Skin of body (tissue), 2 donors: Measurements from ENCODE around the gene ZNF83. TPM values are rescaled to one million over a fixed set of nuclear protein-coding genes. Genes with fewer than 3 reads are reported as not detected.
"Not testable (repeated sequence)": the region's sequence is repeated elsewhere in the genome, so short reads cannot be mapped to it uniquely, and the experiment has no call there.

Experiments used
- DNase-seq: peaks from one replicate; lab custom pipeline; 2025; lab: John Stamatoyannopoulos, UW
- total RNA-seq: library from RNA; depleted of rRNA; stranded (reverse); fragments of >200 nt; gene quantifications from one replicate; pipeline ENCODE4 v1.2.3, GENCODE V29; 2014

The ZNF83 gene
- total RNA-seq, result 78.2 TPM

DNA sequence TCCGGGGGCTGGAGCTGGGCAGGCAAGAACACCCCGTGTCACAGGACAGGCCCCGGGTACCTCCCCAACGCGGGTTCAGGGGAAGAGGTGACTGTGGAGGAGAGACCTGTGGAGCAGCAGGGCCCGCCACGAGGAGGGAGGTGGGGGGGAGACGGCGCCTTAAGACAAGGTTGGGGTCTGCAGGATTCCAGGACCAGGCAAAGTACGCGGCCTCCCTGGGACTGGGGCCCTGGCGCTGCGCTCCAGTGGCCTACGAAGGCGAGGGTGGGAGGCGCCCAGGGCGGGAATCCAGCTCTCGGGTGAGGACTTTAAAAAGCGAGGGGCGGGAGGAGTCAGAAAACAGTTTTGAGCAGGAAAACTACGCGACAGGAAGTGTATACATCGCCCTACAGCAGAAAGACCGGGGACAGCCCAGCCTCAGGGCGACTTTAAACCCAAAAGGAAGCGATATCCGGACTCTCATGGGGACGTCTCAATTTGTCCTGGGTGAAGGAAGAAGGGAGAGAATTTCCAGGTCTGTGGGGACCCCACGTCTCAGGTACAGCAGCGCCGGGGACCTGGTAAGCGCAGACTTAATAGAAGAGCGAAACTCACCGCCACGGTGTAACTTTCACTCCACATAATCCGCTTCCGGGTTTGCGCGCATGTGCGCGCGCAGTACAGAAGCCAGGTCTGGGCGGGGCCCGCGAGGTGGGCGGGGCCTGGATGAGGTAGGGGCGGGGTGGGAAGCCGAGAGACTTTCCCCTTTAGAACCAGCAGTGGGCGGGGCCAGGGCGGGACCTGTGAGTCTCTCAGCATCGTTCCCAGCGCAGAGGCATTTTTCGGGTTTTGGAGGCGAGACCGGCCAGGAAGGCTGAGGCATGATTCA, at the start of gene ZNF83:
Gene ZNF83 (minus strand): TSS at position 638 of the 868 bp plus-strand sequence.
- peak; percentile 87 for DNase-seq

DNA sequence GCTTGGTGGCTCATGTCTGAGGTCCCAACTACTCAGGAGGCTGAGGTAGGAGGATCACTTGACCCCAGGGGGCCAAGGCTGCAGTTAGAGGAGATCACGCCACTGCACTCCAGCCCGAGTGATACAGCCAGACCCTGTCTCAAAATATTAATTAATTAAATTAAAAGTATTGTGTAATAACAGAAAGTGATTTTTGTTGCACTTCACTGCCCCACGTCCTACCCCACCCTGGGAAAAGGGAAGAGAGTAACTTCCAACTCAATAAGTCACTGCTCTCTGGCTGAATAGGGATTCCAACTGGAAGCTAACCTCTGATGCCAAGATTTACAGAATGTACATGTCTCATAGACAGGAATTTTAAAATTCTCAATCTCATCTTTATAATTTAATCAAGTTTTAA, 49.5 kb upstream of the ZNF83 start:
- no peak for DNase-seq

- DNase-seq, result no peak
Measured at GRCh38 chr19:52685811-52686210, 47.7 kb upstream of the ZNF83 start.

DNA sequence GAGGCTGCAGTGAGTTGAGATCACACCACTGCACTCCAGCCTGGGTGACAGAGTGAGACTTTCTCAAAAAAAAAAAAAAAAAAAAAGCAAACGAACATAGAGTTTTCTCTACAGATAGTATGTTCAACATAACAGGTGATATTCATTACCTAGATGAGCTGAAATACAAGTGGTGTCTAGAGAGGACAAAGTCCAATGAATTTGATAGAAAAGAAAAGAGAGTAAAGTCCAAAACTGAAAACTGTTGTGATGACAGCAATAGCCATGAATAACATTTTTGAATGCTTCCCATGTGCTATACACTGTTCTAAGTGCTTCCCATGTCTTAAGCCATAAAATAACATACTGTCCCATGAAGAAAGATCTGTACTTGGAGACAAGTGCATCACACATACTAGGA, 43.1 kb upstream of the ZNF83 start:
- DNase-seq, result not testable (repeated sequence)

DNA sequence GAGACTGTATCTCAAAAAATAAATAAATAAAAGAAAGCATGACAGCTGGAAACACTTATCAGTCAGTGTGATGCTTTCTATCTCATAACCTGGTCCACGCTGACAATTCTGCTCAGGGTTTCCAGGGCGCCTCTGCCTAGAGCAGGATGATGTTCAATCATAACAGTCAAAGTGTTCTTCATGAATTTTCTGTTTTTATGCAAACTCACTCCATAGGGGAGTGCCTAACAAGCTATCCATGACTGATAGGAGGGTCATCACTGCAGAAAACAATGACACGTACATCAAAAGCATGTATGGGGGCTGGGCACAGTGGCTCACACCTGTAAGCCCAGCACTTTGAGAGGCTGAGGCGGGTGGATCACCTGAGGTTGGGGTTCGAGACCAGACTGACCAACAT, 41.4 kb upstream of the ZNF83 start:
- DNase-seq, result no peak

DNA sequence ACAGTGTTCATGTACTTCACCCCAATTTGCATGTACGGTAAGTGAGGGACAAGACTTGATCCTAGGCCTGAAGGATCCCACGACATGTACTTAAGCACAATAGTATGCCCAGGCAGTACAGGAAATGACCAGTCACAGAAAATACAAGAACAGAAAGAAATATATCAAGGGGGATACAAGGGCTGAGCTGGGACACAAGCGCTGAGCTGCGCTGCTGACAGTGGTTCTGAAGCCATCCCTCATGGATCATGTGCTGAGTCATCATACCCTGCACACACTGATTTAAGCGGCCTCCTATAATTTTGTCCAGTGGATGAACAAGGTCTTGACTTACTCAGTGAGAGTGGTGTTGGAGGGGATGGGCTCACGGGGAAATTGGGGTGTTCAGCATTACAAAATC, 37.1 kb upstream of the ZNF83 start:
- not testable (repeated sequence) for DNase-seq

DNA sequence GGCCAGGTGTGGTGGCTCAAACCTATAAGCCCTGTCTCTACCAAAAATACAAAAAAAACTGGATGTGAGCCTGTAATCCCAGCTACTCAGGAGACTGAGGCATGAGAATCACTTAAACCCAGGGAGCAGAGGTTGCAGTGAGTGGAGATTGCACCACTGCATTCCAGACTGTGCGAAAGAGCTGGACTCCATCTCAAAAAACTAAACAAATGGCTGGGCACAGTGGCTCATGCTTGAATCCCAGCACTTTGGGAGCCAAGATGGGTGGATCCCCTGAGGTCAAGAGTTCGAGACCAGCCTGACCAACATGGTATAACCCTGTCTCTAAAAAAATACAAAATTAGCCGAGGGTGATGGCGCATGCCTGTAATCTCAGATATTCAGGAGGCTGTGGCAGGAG, 34.9 kb upstream of the ZNF83 start:
- no peak for DNase-seq

DNA sequence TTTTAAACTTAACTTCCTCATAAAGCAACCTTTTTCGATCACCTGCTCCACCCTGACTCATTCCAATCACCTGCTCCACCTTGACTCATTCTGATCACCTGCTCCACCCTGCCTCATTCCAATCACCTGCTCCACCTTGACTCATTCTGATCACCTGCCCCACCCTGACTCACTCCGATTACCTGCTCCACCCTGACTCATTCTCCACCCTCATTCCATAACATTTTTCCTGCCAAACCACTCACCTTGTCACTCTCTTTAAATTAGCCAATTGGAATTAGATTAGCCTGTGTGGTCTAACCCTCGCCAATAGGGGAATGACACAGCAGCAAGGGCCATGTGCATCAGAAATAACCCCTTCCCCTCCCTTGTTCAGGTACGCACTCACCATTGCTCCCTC, 31.9 kb upstream of the ZNF83 start:
- no peak for DNase-seq

GRCh38 chr19:52669586-52669985, 31.4 kb upstream of the ZNF83 start:
- DNase-seq, result no peak

DNA sequence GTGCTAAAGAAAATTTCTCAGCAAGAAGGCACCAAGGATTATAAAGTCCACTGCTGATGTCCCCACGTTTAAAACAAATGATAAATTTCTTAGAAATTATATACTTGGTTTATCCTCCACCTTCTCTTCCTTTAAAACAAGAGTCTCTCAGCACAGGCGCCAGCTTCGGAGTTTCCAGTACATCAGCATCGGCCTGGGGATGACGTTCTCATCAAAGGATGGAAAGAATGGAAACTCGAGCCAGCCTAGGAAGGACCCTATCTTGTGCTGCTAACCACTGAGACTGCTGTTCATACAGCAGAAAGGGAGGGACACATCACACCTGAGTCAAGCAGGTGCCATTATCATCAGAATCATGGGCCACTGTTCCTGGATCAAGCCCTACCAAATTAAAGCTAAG, 29.8 kb upstream of the ZNF83 start:
- DNase-seq, result no peak

GRCh38 chr19:52666506-52666905, 28.4 kb upstream of the ZNF83 start:
- no peak for DNase-seq

GRCh38 chr19:52665529-52665928, 27.4 kb upstream of the ZNF83 start:
- no peak for DNase-seq

DNA sequence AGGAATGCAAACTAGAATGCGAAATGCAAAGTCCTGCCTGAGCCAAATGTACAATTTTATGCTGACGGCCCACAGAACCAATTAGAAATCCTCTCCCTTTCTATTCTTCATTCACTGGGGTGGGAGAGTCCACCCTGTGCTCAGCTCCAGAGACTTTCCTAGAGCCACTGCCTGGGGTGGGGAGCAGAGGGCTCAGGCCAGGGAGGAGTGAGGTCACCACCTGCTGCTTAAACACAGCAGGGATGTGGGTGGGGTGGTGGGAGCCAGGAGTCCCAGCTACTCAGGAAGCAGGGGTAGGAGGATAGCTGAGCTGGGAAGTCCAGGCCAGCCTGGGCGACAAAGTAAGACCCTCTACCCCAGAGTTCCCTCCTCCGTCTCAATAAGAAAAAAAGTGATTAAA, 26.9 kb upstream of the ZNF83 start:
- DNase-seq, result no peak

GRCh38 chr19:52664461-52664860, 26.3 kb upstream of the ZNF83 start:
- no peak for DNase-seq

GRCh38 chr19:52662631-52663030, 24.5 kb upstream of the ZNF83 start:
- DNase-seq, result no peak

DNA sequence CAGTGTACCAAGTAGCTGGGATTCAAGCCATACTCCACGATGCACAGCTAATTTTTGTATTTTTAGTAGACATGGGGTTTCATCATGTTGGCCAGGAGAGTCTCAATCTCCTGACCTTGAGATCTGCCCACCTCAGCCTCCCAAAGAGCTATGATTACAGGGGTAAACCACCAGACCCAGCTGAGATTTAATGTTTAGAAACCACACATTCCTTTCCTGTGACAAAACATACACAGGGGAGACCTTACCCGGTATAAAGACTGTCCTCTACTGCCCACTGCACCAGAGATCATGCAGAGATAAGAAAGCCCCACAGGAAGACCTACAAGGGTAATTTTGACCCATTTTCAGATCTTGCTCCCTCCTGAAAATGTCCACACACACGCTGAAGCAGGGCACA, 22.8 kb upstream of the ZNF83 start:
- no peak for DNase-seq

DNA sequence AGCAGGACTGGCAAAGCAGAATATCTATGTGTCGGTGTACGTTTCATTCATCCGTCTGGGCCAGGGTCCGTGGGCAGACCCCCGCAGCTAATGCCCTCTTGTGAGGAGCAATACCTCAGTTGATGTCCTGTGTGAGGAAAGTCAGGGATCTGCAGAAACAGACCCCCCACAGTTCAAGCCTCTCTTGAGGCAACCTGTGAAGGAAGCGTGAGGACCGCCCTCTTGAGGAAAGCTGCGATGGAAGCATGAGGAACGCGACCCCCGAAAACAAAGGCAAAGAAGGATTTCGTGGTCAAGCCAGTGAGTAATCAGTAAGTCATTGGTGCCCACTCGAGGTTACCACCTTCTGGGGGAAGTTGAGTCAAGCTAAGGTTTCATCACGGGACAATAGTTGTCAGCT, 20.9 kb upstream of the ZNF83 start:
- DNase-seq, result no peak

DNA sequence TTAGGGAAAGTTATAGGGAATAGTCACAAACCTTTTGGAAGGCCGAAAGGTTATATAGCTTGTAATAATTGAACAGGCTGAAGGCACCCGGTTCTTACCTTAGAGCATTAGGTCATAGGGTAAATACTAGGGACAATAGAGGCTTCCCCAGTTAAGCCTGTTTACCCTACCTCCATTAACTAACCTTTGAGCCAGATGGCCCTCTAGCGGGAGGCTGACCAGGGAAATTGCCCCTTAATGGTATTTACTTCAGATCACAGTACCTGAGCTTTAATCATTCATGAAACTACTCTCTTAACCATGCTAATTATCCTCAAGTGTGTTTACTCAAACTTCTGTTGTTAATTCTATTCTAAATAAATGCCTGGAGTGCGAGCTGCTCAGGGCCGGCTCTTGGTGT, 20.4 kb upstream of the ZNF83 start:
- no peak for DNase-seq

- DNase-seq, result no peak
Measured at GRCh38 chr19:52653161-52653560, 15.0 kb upstream of the ZNF83 start.

DNA sequence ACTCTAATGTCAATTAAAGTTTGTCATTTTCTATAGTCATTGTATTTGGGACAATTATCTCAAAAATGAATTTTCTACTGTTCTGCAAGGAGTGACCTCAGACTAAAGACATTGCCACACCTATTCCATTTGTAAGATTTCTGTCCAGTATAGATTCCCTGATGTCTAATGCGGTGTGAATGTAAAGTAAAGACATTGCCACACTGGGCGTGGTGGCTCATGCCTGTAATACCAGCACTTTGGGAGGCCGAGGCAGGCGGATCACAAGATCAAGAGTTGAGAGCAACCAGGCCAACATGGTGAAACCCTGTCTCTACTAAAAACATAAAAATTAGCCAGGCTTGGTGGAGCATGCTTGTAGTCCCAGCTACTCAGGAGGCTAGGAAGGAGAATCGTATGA, 13.8 kb upstream of the ZNF83 start:
- no peak for DNase-seq

DNA sequence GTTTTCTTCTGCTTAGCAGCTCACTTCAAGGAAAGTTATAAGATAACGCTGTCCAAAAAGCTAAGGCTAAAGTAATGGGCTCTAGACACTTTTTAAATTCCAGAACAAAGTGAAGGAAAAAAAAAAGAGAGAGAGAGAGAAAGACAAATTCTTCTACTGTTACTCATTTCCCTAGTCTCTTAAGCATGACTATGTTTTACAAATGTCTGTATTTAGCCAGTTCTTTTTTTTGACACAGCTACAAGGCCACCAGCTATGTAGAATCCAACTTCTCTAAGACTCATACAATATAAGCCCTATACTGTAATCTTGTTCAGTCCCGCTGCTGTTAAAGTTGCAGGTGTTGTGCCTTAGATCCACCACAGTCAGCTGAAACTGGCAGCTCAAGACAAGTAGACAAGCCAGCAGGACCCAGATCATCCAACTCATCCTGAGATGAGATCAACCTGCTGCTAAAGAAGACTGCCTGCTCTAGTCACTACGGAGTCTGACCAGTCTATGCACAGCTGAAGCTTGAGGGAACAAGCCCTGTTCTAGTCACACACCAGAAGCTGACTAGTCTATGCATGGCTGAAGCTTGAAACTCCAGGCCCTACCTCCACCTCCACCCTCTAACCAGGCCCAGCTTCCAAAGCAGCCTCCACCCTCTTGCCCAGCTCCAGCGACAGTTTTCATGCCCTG, 10.3 kb upstream of the ZNF83 start:
- DNase-seq, result no peak

- DNase-seq, result no peak
Measured at GRCh38 chr19:52646571-52647217, 8.5 kb upstream of the ZNF83 start.
